Left lung (tissue), 10 donors: ENCODE data around the gene ZNF202. TPM values are rescaled to one million over a fixed set of nuclear protein-coding genes. Genes with fewer than 3 reads are reported as not detected.

Experiments used
- ATAC-seq: fragments of 200-7000 bp; cut with Tn5 transposase; one replicate; pipeline ENCODE4 v1.9.1; 2020; ENCODE audit warnings: moderate library complexity
- DNase-seq, 4 donors: peaks; one replicate each; pipeline ENCODE4 v3.0.0-alpha.2; 2013 to 2020
- H3K27ac ChIP-seq, 2 donors: fragments of 200-600 bp; sonication (generic) in 1 of 2; one replicate each; pipeline versions ENCODE4 v1.5.0 to v1.8.0; 2020 to 2021
- H3K27me3 ChIP-seq, 2 donors: fragments of 200-600 bp; sonication (generic) in 1 of 2; one replicate each; pipeline versions ENCODE4 v1.5.0 to v1.8.0; 2020 to 2021
- H3K36me3 ChIP-seq, 2 donors: fragments of 200-600 bp; sonication (generic) in 1 of 2; one replicate each; pipeline versions ENCODE4 v1.5.0 to v1.8.0; 2020 to 2021
- H3K4me1 ChIP-seq, 2 donors: fragments of 200-600 bp; one replicate each; pipeline ENCODE4 v1.8.0; 2021
- H3K4me3 ChIP-seq, 2 donors: fragments of 200-600 bp; sonication (generic) in 1 of 2; one replicate each; pipeline versions ENCODE4 v1.5.0 to v1.8.0; 2020 to 2021; ENCODE audit warnings: mild to moderate bottlenecking in 1 of 2
- H3K9me3 ChIP-seq, 2 donors: fragments of 200-600 bp; sonication (generic) in 1 of 2; one replicate each; pipeline versions ENCODE4 v1.5.0 to v1.8.0; 2020 to 2021
- intact Hi-C, 2 donors: fragments of 100-400 bp; cut with DNase I; formaldehyde crosslinking; loops; one replicate each; pipeline versions ENCODE4 v1.11.2 to v1.14.2; 2022
- polyA plus RNA-seq, 6 donors: library from polyadenylated mRNA; unstranded; fragments of 120-200 nt; gene quantifications; one replicate each; pipeline ENCODE4 v1.2.1, GENCODE V29; 2013; ENCODE audit not compliant: insufficient read length in 6 of 6
- total RNA-seq, 2 donors: library from RNA; stranded (reverse); fragmentation: NEBNext Ultra II Directional; extraction: Animal tissue kit (Norgen Biotek cat#: 25700); gene quantifications; one replicate each; pipeline ENCODE4 v1.2.1, GENCODE V29; 2021
- TF ChIP-seq, protein P1 (sequence below), 2 donors: fragments of 200-600 bp; sonication (generic) in 1 of 2; IDR thresholded peaks; one replicate each; pipeline versions ENCODE4 v1.5.0 to v1.8.0; 2021; ENCODE audit warnings: antibody characterized with exemption in 2 of 2
- donor health status: DM: no; HTN: yes; CAD: no.
- donor health status: DM: no; HTN: no; CAD: no.

Gene ZNF202
- total and polyA plus RNA-seq, 8 donors = 6.6 to 24.2 (median 20.7) TPM

DNA sequence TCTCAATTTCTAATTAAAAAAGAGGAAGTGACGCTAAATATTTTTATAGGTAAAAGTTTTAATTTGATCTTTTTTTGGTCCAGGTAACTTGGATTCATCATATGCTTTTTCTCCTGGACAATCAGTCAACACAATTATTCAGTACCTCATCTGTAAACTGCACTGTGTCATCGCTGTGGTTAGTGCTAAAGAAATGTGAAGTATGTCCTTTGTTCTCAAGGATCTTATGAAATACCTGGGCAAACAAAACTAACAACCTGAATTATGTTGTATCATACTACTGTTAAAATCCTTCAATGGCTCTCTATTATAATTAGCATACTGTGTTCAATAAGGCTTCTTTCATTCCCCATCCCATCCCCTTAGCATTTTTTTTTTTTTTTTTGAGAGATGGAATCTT is 67.2 kb downstream of the ZNF202 start:
- intact Hi-C loops = no loop called here
- H3K27ac ChIP-seq = no peak overlapping the region
- ATAC-seq (peak; percentile 45), DNase-seq (no peak)
- H3K4me1 ChIP-seq = no peaks in the 10 kb centered on the region
- H3K36me3 ChIP-seq = no peaks in the 10 kb centered on the region
- no peaks in the 10 kb centered on the region for H3K9me3 ChIP-seq
- TF ChIP-seq, protein P1, sequence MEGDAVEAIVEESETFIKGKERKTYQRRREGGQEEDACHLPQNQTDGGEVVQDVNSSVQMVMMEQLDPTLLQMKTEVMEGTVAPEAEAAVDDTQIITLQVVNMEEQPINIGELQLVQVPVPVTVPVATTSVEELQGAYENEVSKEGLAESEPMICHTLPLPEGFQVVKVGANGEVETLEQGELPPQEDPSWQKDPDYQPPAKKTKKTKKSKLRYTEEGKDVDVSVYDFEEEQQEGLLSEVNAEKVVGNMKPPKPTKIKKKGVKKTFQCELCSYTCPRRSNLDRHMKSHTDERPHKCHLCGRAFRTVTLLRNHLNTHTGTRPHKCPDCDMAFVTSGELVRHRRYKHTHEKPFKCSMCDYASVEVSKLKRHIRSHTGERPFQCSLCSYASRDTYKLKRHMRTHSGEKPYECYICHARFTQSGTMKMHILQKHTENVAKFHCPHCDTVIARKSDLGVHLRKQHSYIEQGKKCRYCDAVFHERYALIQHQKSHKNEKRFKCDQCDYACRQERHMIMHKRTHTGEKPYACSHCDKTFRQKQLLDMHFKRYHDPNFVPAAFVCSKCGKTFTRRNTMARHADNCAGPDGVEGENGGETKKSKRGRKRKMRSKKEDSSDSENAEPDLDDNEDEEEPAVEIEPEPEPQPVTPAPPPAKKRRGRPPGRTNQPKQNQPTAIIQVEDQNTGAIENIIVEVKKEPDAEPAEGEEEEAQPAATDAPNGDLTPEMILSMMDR (IDR thresholded peaks at IDR 0.05) = no peak
- no peak overlapping the region for H3K4me3 ChIP-seq
- H3K27me3 ChIP-seq = peaks cover 0 to 18% of the 10 kb centered on the region in 2 donors

Other genes with a start within 250 kb of the ZNF202 start
- gene SCN3B, start 87.0 kb downstream of the ZNF202 start, total RNA-seq = under 1 TPM; 0.61 to 0.86 TPM
- gene SCN3B, start 87.0 kb downstream of the ZNF202 start, polyA plus RNA-seq = 1 to 10 TPM; 5.2 to 7.2 (median 5.5) TPM
- gene OR6X1, start 12.9 kb upstream of the ZNF202 start, total RNA-seq = not detected
- not detected for gene OR6X1, start 12.9 kb upstream of the ZNF202 start, polyA plus RNA-seq
- not detected for gene OR6M1, start 64.7 kb upstream of the ZNF202 start, total RNA-seq
- gene OR6M1, start 64.7 kb upstream of the ZNF202 start, polyA plus RNA-seq = not detected
- gene TMEM225, start 144.0 kb upstream of the ZNF202 start, total RNA-seq = not detected
- not detected for gene TMEM225, start 144.0 kb upstream of the ZNF202 start, polyA plus RNA-seq
- not detected for gene OR8D4, start 160.5 kb upstream of the ZNF202 start, total RNA-seq
- under 1 TPM in 2 of 6 donors, not detected in 4; 0.06 to 0.07 TPM for gene OR8D4, start 160.5 kb upstream of the ZNF202 start, polyA plus RNA-seq
- not detected for gene OR4D5, start 198.0 kb upstream of the ZNF202 start, total RNA-seq
- not detected for gene OR4D5, start 198.0 kb upstream of the ZNF202 start, polyA plus RNA-seq
- not detected for gene OR6T1, start 202.2 kb upstream of the ZNF202 start, total RNA-seq
- gene OR6T1, start 202.2 kb upstream of the ZNF202 start, polyA plus RNA-seq = not detected
- gene OR10S1, start 236.1 kb upstream of the ZNF202 start, total RNA-seq = not detected
- gene OR10S1, start 236.1 kb upstream of the ZNF202 start, polyA plus RNA-seq = not detected